ENCODE data around the gene ANKRD34B.
"Not testable (repeated sequence)": the region's sequence is repeated elsewhere in the genome, so short reads cannot be mapped to it uniquely, and the experiment has no call there.

ANKRD34B gene

DNA sequence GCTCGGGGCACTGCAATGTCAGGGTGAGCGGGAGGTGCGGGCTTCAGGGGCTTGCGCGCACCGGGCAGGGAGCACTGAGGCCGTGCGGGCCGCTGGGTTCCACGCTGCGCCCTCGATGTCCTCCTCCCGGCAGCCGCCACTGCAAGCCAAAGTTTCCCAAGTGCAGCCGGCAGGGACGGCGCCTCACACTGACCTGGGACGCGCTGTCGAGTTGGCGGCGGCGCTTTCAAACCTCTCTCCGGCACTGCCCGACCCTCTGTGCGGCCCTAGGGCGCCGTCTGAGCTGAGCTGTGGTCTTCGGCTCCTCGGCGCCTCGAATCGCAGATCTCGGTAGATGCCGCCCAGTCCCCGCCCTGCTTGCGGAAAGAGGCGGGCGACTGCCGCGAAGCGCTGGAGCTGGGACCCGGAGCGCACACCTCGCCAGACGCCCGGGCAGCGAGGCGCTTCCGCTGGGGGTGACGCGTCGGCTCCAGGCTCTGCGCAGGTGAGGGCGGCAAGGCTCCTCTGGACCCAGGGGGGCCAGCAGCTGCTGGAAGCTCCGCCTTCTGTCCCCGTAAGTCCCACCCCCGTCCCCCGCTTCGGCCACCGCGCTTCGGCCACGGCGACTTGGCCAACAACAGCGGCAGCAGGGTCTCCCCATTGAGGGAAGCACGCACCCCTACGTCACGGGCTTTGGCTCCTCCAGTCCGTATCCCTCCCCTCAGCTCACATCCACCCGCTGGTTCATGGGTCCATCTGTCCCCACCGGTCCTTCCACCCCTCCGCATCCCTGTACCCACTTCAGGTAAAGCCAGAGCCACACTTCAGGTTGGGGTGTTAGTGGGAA, at the start of gene ANKRD34B:
Gene ANKRD34B, minus strand, starts transcription at position 320 of the 826 bp plus-strand sequence. CDS start 10,261 bp downstream, outside the sequence.
- DNase-seq (ENCODE audit: low spot score) (no peak), FAIRE-seq (no peak)

DNA sequence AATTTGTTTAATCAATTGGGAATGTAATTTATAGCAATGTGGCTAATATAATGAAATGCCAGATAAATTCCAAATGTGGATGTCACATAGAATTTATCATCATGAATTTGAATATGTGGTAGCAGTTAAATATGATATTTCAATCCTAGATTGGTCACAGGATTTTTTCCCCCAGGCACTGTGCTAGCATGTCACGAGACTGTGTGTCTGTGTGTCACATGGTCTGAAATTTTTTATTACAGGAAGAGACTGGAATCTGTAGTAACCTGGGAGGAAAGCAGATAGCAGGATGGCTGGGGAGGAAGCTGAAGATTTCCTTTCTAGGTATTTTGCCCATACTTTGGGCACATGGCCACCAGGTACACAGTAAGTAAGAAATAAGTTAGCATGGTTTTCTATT, 49.0 kb upstream of the ANKRD34B start:
- FAIRE-seq, result no peak
- no peak for DNase-seq (ENCODE audit: low spot score)

DNA sequence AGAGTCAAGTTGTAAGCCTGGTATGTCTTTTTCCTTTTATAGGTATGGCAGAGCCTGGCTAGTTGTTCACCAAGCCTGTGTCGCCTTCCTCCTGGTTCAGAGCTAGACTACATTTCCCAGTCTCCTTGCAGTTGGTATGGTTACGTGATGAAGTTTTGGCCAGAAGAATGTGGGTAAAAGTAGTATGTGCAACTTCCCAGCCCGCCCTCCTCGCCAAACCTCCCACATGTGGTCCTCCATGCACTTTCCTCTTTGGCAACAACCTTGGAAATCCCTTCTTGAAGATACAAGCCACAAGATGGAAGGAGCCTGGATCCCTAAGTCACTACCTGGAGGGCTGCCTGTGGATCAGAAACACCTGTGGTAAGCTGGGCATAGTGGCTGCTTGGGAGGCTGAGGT, 48.4 kb upstream of the ANKRD34B start:
- FAIRE-seq, result no peak

DNA sequence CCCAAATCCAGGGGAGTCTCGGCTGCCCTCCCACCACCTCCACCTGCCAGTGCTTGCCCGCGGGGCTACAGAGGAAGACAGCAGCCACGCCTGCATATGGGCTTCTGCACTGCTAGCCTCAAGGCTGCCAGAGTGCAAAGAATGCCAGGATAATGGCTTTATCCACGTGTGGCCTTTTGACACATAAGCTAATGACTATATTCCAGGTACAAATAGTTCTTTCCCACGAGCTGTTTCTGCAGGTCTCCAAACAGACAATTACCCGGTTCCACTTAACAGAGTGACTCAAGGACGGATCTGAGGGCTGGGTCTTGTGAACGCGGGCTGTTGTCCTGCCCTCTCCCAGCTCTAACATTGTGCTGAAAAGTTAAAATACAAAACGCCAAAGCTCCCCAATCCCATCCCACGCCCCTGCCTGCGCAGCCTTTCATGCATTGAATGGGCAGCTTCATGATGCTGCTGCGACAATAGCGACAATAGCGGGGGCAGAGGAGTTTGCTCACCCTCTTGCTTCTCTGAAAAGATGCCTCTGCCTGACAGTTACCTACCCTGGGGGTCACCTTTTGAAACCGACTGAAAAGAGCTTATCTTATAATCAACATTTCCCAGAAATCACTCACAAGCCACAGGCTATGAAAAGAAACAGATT, 45.3 kb upstream of the ANKRD34B start:
- FAIRE-seq (no peak), DNase-seq (ENCODE audit: low spot score) (no peak)

More for the DNA sequence above, 48.4 kb upstream of the ANKRD34B start:
- no peak for DNase-seq (ENCODE audit: low spot score)

DNA sequence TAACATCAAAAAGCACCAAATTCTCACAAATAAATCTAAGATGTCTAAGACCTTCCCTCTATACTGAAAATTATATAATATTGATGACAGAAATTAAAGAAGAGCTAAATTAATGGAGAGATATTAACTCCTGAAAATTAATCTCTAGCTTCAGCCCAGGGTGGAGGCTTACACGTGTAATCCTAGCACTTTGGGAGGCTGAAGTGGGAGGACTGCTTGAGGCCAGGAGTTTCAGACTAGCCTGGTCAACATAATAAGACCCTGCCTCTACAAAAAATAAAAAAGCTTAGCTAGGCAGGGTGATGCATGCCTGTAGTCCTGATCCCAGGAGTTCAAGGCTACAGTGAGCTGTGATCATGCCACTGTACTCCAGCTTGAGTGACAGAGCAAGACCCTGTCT, 39.6 kb upstream of the ANKRD34B start:
- FAIRE-seq (no peak), DNase-seq (ENCODE audit: low spot score) (no peak)

DNA sequence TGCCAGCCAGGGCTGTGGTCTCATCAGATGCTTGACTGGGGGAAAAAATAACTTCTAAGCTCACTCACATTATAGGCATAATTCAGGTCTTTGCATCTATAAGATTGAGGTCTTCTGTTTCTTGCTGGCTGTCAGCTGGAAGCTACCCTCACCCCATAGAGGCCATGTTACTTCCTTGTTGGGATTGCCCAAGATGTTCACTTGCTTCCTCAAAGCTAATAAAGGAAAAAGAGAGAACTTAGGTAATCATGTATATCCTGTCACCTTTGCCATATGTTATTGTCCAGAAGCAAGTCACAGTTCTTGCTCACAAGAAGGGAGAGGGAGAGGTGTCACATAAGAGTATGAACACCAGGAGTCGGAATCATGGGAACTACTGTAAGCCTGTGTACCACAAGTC, 38.7 kb upstream of the ANKRD34B start:
- DNase-seq (ENCODE audit: low spot score) (no peak), FAIRE-seq (no peak)

DNA sequence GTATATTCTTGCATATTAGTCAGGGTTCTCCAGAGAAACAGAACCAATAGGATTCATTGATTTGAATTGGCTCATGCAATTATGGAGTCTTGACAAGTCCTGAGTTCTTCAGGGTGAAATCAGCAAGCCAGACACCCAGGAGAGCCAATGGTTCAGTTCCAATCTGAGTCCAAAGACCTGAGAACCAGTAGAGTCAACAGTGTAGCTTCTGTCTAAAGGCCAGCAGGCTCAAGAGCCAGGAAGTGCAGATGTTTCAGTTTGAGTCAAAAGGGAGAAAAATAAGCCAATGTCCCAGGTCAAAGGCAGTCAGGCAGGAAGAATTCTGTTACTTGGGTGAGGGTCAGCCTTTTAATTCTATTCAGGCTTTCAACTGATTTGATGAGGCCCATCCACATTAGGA, 37.8 kb upstream of the ANKRD34B start:
- FAIRE-seq (no peak), DNase-seq (ENCODE audit: low spot score) (no peak)

DNA sequence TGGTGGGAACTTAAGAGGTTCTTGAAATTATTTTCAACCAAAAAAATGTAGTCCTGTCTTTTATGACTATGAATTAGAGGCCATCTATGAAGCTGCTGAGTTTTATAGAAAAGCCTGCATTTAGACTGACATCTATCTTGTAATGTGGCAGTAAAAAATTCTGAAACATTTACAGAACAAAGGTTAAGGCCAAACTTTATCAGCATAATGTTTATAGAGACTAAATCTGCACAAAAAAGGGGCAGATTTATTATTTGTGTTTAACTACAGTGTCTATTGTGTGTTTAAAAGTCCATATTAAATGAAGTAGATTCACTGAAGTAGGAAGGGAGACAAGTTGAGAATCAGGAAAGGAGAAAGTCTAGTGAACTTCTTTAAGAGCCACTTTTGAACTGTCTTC, 37.3 kb upstream of the ANKRD34B start:
- no peak for DNase-seq (ENCODE audit: low spot score)
- no peak for FAIRE-seq

DNA sequence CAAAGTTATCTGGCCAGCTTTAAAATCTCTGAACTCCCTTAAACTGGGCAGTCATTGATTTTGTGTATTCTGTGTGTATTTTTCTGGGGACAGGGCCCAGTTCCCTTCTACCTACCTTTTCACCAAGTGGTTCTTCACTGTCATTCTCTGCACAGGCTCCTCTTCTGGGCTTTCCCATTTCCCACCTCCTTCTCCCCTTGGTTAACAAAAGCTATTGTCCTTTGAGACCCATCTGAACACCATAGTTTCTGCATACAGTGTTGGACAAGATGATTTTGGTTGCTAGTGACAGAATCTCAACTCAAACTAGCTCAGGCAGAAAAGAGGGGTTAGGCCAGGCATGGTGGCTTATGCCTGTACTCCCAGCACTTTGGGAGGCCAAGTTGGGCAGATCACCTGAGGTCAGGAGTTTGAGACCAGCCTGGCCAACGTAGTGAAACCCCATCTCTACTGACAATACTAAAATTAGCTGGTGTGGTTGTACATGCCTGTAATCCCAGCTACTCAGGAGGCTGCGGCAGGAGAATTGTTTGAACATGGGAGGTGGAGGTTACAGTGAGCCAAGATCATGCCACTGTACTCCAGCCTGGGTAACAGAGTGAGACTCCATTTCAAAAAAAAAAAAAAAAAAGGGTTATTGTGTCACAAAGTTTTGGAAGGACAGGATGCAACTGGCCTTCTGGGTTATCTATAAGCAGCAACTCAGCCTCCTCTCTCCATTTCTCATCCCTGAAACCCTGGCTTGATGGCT, 31.0 kb upstream of the ANKRD34B start:
- FAIRE-seq, result no peak
- DNase-seq (ENCODE audit: low spot score), result no peak

DNA sequence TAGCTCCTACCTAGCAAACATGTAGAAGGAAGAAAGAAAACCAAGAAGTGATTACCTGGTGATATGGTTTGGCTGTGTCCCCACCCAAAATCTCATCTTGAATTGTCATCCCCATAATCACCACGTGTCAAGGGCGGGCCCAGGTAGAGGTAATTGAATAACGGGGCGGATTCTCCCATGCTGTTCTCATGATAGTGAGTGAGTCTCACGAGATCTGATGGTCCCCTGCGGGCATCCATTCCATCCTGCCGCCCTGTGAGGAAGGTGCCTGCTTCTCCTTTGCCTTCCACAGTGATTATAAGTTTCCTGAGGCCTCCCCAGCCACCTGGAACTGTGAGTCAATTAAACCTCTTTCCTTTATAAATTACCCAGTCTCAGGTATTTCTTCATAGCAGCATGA, 27.4 kb upstream of the ANKRD34B start:
- no peak for DNase-seq (ENCODE audit: low spot score)
- no peak for FAIRE-seq

DNA sequence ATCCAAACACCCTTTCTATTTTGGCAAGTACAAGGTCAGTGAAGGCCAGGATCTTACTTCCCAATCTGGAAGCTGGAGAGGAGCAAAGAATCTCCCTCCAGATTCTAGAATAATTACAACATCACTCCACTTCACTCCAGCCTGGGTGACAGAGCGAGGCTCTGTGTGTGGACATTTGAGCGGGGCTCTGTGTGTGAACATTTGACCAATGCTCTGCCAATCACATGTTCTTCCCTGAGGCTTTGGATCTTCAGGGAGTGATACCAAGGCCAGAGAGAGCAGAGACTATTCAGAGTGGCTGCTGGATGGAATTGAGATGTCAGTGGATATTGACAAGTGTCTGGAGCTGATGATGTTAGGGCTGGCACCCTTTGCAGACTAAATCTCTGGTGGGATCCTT, 24.7 kb upstream of the ANKRD34B start:
- FAIRE-seq, result no peak
- DNase-seq (ENCODE audit: low spot score), result no peak

DNA sequence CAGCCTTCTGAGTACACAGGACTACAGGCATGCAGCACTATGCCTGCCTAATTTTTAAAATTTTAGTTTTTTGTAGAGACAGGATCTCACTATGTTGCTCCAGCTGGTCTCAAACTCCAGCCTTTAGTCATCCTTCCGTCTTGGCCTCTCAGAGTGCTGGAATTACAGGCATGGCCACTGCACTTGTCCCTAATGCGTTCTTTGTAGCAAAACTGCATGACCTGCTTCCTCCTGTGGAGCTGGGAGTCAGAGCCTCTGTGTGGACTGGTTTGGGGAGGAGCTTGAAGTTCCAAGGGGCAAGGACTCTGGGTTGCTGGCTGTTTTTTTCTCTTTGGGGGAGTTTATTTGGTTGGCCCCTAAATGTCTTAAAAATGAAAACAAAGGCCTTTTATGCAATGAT, 22.7 kb upstream of the ANKRD34B start:
- FAIRE-seq, result no peak
- DNase-seq (ENCODE audit: low spot score), result no peak

DNA sequence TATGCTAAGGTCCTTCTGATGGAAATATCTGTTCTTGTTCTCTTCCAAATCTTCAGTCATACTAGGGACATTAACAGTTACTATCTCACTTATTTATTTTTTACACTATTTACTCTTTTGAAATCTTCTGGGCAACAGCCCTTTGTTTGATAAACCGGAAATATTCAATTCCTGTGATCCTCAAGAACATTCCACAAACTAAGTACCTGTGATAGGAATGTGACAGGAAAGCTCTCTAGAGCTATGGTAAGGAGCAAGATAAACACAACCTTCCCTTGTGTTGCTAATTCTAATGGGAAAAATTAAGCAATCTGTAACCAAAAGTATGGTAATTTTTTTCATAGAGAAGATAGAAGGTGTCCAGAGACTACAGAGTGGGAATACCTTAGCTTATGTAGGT, 22.0 kb upstream of the ANKRD34B start:
- no peak for FAIRE-seq
- no peak for DNase-seq (ENCODE audit: low spot score)

DNA sequence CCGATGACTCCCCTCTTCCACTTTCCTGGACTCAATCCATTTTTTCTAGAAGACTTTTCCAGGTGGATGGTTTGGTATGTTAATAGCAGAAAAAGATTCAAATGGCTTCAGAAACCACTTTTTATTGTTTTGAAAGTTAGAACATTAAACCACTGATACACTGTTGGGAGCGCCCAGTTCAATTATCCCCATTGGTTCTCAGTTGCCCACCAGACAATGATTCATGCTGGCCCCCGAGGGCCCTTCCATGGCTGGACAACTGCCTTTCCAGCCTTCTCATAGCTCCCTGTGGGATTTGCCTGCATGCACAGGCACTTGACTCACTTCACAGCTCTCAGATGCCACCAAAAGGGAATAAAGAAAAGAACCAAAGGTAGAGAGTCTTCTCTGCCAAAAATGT, 21.3 kb upstream of the ANKRD34B start:
- FAIRE-seq, result peak; percentile 91
- DNase-seq (ENCODE audit: low spot score), result peak; percentile 75

DNA sequence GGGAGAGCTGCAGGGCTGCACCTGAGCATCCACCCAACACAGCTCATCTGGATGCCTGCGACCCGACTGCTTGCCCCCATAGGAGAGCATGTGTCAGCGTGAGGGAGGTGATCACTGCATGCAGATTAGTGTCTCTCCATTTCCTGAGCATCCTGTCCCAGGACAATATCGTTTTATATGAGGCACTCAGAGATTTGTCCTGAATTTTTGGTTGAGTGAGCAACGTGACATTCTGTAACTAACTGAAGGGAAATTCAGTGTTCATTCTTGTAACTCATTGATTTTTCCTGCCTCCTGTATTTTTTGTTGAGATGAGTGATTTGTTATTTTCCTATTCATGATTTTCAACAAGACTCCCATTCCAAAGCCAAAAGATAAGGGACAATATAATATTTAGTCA, 20.7 kb upstream of the ANKRD34B start:
- DNase-seq (ENCODE audit: low spot score) (no peak), FAIRE-seq (no peak)

DNA sequence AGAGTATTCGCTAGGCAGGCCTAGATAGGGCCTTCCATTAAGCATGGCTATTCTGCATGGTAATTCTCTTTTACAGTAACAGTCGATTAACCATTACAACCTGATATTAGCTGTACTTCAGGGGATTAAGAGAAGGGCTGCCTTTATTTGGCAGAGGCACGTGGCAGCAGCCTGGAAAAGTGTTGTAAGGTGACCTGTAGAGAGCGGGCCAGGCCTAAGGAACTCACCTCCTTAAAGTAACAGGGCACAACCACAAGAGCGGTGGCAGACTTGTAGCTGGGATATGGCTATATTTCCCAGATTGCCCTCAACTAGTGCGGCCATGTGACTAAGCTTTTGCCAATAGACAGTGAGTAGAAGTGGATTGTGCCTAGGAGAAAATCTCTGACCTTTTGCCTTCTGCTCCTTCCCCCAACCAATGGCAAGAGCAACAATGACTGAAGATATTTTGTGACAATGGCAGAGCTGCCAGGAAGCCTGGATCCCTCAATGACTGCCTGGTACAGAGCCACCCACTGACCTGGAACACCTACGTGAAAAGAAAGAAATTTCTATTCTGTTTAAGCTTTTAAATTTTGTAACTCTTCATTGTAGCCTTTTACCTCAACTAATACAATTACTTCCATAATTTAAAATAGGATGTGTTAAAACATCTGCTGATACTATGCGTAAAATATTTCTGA, 18.9 kb upstream of the ANKRD34B start:
- FAIRE-seq (no peak), DNase-seq (ENCODE audit: low spot score) (no peak)

DNA sequence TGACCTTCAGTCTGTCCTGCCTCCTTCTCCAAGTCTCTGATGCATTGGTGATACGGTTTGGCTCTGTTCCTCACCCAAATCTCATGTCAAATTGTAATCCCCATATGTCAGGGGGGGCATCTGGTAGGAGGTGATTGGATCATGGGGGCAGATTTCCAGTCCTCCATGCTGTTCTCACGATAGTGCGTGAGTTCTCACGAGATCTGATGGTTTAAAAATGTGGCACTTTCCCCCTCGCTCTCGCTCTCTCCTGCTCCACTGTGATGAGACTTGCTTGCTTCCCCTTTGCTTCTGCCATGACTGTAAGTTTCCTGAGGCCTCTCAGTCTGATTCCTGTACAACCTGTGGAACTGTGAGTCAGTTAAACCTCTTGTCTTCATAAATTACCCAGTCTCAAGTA, 14.7 kb upstream of the ANKRD34B start:
- no peak for DNase-seq (ENCODE audit: low spot score)
- no peak for FAIRE-seq

DNA sequence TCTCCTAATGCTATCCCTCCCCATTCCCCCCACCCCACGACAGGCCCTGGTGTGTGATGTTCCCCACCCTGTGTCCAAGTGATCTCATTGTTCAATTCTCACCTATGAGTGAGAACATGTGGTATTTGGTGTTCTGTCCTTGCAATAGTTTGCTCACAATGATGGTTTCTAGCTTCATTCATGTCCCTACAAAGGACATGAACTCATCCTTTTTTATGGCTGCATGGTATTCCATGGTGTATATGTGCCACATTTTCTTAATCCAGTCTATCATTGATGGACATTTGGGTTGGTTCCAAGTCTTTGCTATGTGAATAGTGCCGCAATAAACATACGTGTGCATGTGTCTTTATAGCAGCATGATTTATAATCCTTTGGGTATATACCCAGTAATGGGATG, 10.2 kb upstream of the ANKRD34B start:
- FAIRE-seq; DNase-seq (ENCODE audit: low spot score): not testable (repeated sequence)

DNA sequence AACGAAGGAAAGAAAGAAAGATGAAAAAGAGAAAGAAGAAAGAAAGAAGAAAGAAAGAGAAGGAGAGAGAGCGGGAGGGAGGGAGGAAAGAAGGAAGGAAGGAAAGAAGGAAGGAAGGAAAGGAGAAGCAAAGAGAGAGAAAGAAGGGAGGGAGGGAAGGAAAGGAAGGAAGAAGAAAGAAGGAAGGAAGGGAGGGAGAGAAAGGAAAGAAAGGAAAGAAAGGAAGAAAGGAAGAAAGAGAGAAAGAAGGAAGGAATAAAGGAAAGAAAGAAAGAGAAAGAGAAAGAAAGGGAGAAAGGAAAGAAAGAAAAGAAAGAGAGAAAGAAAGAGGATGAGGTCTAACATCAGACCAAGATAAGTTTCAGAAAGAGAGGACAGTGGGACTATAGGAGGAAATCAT, 9.0 kb upstream of the ANKRD34B start:
- DNase-seq (ENCODE audit: low spot score), result no peak
- no peak for FAIRE-seq

DNA sequence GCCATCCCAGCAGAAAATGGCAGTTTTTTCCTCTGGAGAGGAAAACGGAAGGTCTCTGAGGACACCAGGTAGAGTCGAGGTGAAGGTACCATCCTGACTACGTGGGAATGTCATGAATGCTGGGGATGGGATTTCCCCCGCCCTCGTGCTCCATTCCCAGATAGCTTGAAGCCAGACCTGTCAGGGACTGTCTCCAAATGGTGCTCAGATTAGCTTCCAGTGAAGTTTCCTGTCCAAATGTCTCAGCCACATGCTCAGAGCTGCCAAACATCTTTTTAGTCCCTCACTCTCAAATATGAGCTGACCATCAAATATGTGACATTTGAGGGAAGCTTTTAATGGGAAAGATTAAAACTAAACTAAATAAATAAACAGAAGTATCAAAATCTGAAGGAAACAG, 7.6 kb upstream of the ANKRD34B start:
- DNase-seq (ENCODE audit: low spot score) (no peak), FAIRE-seq (no peak)

DNA sequence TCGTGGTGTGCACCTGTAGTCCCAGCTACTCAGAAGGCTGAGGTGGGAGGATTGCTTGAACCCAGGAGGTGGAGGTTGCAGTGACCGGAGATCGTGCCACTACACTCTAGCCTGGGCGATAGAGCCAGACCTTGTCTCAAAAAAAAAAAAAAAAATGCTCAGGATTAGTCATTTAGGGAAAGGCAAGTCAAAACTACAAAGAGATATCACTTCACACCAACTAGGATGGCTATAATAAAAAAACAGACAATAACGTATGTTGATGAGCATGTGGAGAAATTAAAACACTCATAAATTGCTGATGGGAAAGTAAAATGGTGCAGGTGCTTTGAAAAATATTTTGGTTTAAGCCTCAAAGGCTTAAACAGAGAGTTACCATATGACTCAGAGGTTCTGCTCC, 6.3 kb upstream of the ANKRD34B start:
- DNase-seq (ENCODE audit: low spot score) (no peak), FAIRE-seq (no peak)

DNA sequence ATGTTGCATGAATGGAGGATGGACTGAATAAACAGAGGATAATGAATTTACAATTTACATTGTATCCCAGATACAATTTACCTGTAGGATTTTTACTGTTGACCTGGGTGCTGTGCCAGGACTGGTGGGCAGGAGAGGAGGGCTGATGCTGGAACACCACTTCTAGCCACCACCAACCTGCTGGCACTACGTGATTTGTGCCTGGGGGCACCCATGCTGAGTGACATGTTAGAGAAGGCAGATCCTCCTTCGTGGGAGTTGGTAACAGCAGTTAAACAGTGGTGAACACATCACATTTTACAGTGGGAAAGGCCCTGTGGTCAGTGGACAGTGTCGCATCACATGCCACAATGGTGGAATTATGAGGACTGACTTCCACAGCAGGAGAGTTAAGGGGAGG, 3.0 kb upstream of the ANKRD34B start:
- DNase-seq (ENCODE audit: low spot score) (no peak), FAIRE-seq (no peak)

All from RCC 7860 (cell line).